Measurements from ENCODE around the gene GINS1. TPM values are rescaled to one million over a fixed set of nuclear protein-coding genes. Genes with fewer than 3 reads are reported as not detected.

GINS1 gene
- total and polyA plus RNA-seq, 2 of the 13 experiments (the other 11 are each of a cell fraction or from before 2014, with no cell fraction given), result 14.6 to 59.9 TPM

- TF ChIP-seq ZNF687 (CRISPR knock-in tag; IDR thresholded peaks at IDR 0.05) (0 out of 2 replicates have a peak, but pooled peaks have one; percentile 25), ZNF274 (CRISPR knock-in tag; IDR thresholded peaks at IDR 0.05) (peak; percentile 51; the same call in 1 of the 2 replicates), XRCC5 (optimal IDR thresholded peaks at IDR 0.05; ENCODE audit: low read length) (no peak)
Observed at GRCh38 chr20:25378884-25379733, 28.4 kb upstream of the GINS1 start (continued).

- Histone ChIP-seq H3K36me3 (replicated peaks in 1 of 2; ENCODE audit: control insufficient read depth in 1 of 2, insufficient read depth in 2 of 2, low read length in 2 of 2) (peaks cover 0 to 4% of the 10 kb centered on the region in 2 experiments; a peak in 4 of 5 replicates), H3K9ac (ENCODE audit: insufficient read depth, low read depth, low read length) (no peak overlapping the region), H2AFZ (ENCODE audit: low read length) (no peak overlapping the region), H3K4me1 (ENCODE audit: insufficient read depth, low read length) (peaks cover 75% of the 10 kb centered on the region), H3K27me3 (ENCODE audit: control insufficient read depth in 1 of 2, insufficient read depth in 2 of 2, low read length in 2 of 2) (no peaks in the 10 kb centered on the region; a peak in 1 of 5 replicates), H3K9me3 (ENCODE audit: low read length) (no peaks in the 10 kb centered on the region), H4K20me1 (ENCODE audit: insufficient read depth, low read length) (peaks cover 65% of the 10 kb centered on the region), H3K27ac (ENCODE audit: extremely low read length, insufficient read depth, low read length) (no peak overlapping the region), H3K79me2 (ENCODE audit: insufficient read depth, low read length) (peaks cover 53% of the 10 kb centered on the region), H3K4me3 (replicated peaks in 1 of 3; ENCODE audit: insufficient read depth in 1 of 3, low read depth in 2 of 3, low read length in 3 of 3) (no peak overlapping the region), H3K4me2 (ENCODE audit: low read depth, low read length) (no peak overlapping the region)
- FAIRE-seq, result no peak
- WGBS (ENCODE audit: low lambda C conversion rate), result 96% methylated on average over 7 of the region's 7 CpGs
- ChIA-PET CTCF (ENCODE audit: low intra/inter-chr PET ratio, low total read pairs) (no interaction called here), POLR2A (interaction anchor here (0.9 to 1.6 kb wide), 2 partner anchors 10 kb away, joined by 4 to 5 read pairs; partner anchors contain the start of gene ABHD12)
- BruUV-seq (replicated peaks), result no TSS peak
- ATAC-seq, result no peak
- in situ Hi-C loops (cut with HindIII; ENCODE audit: extremely low pct_ligation_motif_present, low pct_unique_long_range_greater_than_20kb), result no loop called here
- DNase-seq (ENCODE audit: low spot score), result no peak
- intact Hi-C loops (cut with micrococcal nuclease; ENCODE audit: unreplicated experiment), result no loop called here
- TF ChIP-seq ZNF609 (CRISPR knock-in tag; IDR thresholded peaks at IDR 0.05; ENCODE audit: borderline replicate concordance), result no peak
- no peak for TF ChIP-seq ZNF616 (CRISPR knock-in tag; IDR thresholded peaks at IDR 0.05; ENCODE audit: low read depth)
- TF ChIP-seq ZNF547 (CRISPR knock-in tag; IDR thresholded peaks at IDR 0.05), result peak; percentile 23; the same call in 1 of the 2 replicates
- no peak for TF ChIP-seq ZNF776 (CRISPR knock-in tag; IDR thresholded peaks at IDR 0.05)
Observed at GRCh38 chr20:25380945-25381614, 26.4 kb upstream of the GINS1 start.

Measured in HepG2 (cell line).